ENCODE data around the gene PER1. TPM values are rescaled to one million over a fixed set of nuclear protein-coding genes. Genes with fewer than 3 reads are reported as not detected.
A peak's percentile ranks its signal among the peaks of the same experiment; 100 is the strongest.

PER1 gene
- total and polyA plus RNA-seq, 2 of the 8 experiments (the other 6 are each of a cell fraction or from before 2014, with no cell fraction given) = 9.6 to 38.0 TPM

GRCh38 chr17:8141741-8142140 is 10.5 kb downstream of the PER1 start:
- H3K18ac ChIP-seq (ENCODE audit: extremely low read depth, low read length) = no peak overlapping the region
- peaks cover 2 to 10% of the 10 kb centered on the region in 2 experiments for H4K20me1 ChIP-seq (replicated peaks in 1 of 2; ENCODE audit: control insufficient read depth in 1 of 2, insufficient read depth in 2 of 2, low read length in 2 of 2)
- H3K36me3 ChIP-seq (ENCODE audit: control insufficient read depth in 2 of 4, insufficient read depth in 4 of 4, low read length in 3 of 4) = peaks cover 3 to 30% (median 24%) of the 10 kb centered on the region in 4 experiments
- H3K56ac ChIP-seq (replicated peaks; ENCODE audit: insufficient read length, low read depth, low read length) = no peak overlapping the region
- no peak overlapping the region for H3K23ac ChIP-seq (ENCODE audit: insufficient read length)
- 91% methylated on average over 11 of the region's 11 CpGs; no CpG with 5 or more reads in 1 of the 2 experiments for WGBS, 2 experiments (ENCODE audit: extremely low coverage in 1 of 2, insufficient coverage in 1 of 2, insufficient read length in 1 of 2, insufficient replicate concordance in 2 of 2, low coverage in 1 of 2, low lambda C conversion rate in 2 of 2, missing lambda C conversion rate in 1 of 2)
- H2BK12ac ChIP-seq (ENCODE audit: low read depth, low read length) = no peak overlapping the region
- H3K4ac ChIP-seq (replicated peaks; ENCODE audit: insufficient read length, low read depth, low read length) = no peak overlapping the region
- no peak overlapping the region for H3K4me2 ChIP-seq (ENCODE audit: insufficient read depth in 1 of 2, low read depth in 2 of 2, low read length in 2 of 2)
- peaks cover 0 to 5% (median 3%) of the 10 kb centered on the region in 4 experiments; a peak in 2 of 7 replicates for H3K4me1 ChIP-seq (replicated peaks in 1 of 4; ENCODE audit: control insufficient read depth in 3 of 4, insufficient read depth in 4 of 4, low read length in 3 of 4)
- H2BK15ac ChIP-seq (ENCODE audit: low read length) = no peak overlapping the region
- H4K5ac ChIP-seq (ENCODE audit: insufficient read length, low read depth, low read length) = no peak overlapping the region
- peaks cover 9% of the 10 kb centered on the region for H3K23me2 ChIP-seq (ENCODE audit: low read depth, low read length)
- no peak overlapping the region for H2BK120ac ChIP-seq (replicated peaks; ENCODE audit: low read depth, low read length)
- no peak overlapping the region for H3K4me3 ChIP-seq (ENCODE audit: extremely low read depth in 1 of 4, insufficient read depth in 2 of 4, low read depth in 3 of 4, low read length in 4 of 4)
- no peak overlapping the region for H2AK5ac ChIP-seq (ENCODE audit: low read depth, low read length)
- no peak overlapping the region for H3K27ac ChIP-seq (ENCODE audit: low read depth, low read length)
- no peak overlapping the region for H3K14ac ChIP-seq (ENCODE audit: insufficient read length)
- H3K9me3 ChIP-seq (ENCODE audit: insufficient read depth in 2 of 2, low read depth in 1 of 2, low read length in 1 of 2) = no peaks in the 10 kb centered on the region
- no peak overlapping the region for H2BK5ac ChIP-seq (ENCODE audit: low read depth, low read length)
- H3K79me2 ChIP-seq (ENCODE audit: control insufficient read depth in 1 of 2, insufficient read depth in 2 of 2, low read length in 2 of 2) = no peaks in the 10 kb centered on the region
- CTCF ChIA-PET (ENCODE audit: partially characterized antibody) = interaction anchor here (0.6 to 14.1 kb wide), 8 partner anchors 8 to 84 kb away, joined by 3 to 133 read pairs (median 5); partner anchors contain the start of gene VAMP2
- POLR2A ChIA-PET (ENCODE audit: partially characterized antibody) = interaction anchor here (1.1 to 10.3 kb wide), 5 partner anchors 8 to 86 kb away, joined by 3 to 76 read pairs (median 8); partner anchors contain the start of gene PER1
- no peak overlapping the region for H3K9ac ChIP-seq (replicated peaks in 1 of 4; ENCODE audit: extremely low read depth in 1 of 4, low read depth in 3 of 4, low read length in 3 of 4)
- 0 out of 2 replicates have a peak overlapping the region, but pooled peaks have one; percentile 63 for H4K8ac ChIP-seq (ENCODE audit: extremely low read depth, insufficient read depth, low read length)
- H2AFZ ChIP-seq (ENCODE audit: low read length) = no peak overlapping the region
- no peaks in the 10 kb centered on the region for H3K79me1 ChIP-seq (ENCODE audit: low read depth, low read length)
- no peak overlapping the region for H2BK20ac ChIP-seq (ENCODE audit: low read length)
- H4K91ac ChIP-seq (replicated peaks; ENCODE audit: insufficient read length, low read length) = no peak overlapping the region
- FAIRE-seq = no peak
- H3K27me3 ChIP-seq (replicated peaks in 1 of 4; ENCODE audit: control insufficient read depth in 3 of 4, extremely low read depth in 1 of 4, insufficient read depth in 3 of 4, low read length in 3 of 4) = peaks cover 0 to 7% (median 2%) of the 10 kb centered on the region in 4 experiments; a peak in 4 of 7 replicates
- DNase-seq (ENCODE audit: low read depth in 1 of 2, low spot score in 2 of 2) = no peak
- TF ChIP-seq USF2 (IDR thresholded peaks at IDR 0.05; ENCODE audit: low read length) = no peak
- TF ChIP-seq BCL11A (IDR thresholded peaks at IDR 0.05; ENCODE audit: low read depth in 2 of 2, low read length in 2 of 2) = no peak
- no peak for TF ChIP-seq ATF2 (IDR thresholded peaks at IDR 0.05; ENCODE audit: low read length)
- TF ChIP-seq EZH2 (IDR thresholded peaks at IDR 0.05; ENCODE audit: low read depth, low read length, severe bottlenecking) = no peak
- TF ChIP-seq JUN (IDR thresholded peaks at IDR 0.05; ENCODE audit: low read depth, low read length) = no peak
- no peak for TF ChIP-seq CBX5 (IDR thresholded peaks at IDR 0.05; ENCODE audit: low read depth, low read length)

All from H1 (cell line).